Middle frontal gyrus (tissue), 1 donor: ENCODE data around the gene IRS4.
A peak's percentile ranks its signal among the peaks of the same experiment; 100 is the strongest.

Source experiments
- DNase-seq: peaks from one replicate; pipeline ENCODE4 v3.0.0-alpha.2; 2015; ENCODE audit warnings: low spot score; ENCODE audit errors: extremely low spot score

Gene IRS4

GRCh38 chrX:108736509-108737479 is at the start of gene IRS4:
IRS4 (minus strand) TSS chrX:108736563.
- DNase-seq, result no peak

DNA sequence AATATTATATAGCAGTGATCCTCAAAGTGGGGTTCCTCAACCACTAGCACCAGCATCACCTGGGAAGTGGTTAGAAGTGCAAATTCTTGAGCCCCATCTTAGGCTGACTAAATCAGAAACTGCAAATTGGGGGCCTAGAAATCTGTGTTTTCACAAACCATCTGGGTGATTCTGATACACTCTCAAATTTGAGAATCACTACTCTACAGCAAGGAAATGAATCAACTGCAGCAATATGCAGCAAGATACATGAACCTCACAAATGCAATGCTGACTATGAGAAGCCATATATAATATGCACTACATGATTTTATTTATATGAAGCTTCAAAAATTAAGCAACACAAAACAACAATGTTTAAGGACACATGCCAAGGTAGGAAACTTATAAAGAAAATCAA is 36.2 kb upstream of the IRS4 start:
- DNase-seq, result no peak

DNA sequence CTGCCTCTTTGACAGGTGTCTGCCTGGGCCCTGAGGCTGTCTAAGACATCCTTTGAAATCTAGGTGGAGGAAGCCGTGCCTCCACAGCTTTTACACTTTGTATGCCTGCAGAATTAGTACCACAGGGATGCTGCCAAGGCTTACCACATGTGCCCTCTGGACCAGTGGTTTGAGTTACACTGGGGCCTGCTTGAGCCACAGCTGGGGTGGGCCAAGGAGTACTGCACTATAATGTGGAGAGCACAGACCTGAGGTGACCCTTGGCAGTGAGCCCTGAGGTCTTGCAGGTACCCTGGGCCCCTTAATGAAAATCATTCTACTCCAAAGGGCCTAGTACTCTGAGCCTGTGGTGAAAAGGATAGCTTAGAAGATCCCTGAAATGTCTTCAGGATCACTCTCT is 27.2 kb upstream of the IRS4 start:
- no peak for DNase-seq

DNA sequence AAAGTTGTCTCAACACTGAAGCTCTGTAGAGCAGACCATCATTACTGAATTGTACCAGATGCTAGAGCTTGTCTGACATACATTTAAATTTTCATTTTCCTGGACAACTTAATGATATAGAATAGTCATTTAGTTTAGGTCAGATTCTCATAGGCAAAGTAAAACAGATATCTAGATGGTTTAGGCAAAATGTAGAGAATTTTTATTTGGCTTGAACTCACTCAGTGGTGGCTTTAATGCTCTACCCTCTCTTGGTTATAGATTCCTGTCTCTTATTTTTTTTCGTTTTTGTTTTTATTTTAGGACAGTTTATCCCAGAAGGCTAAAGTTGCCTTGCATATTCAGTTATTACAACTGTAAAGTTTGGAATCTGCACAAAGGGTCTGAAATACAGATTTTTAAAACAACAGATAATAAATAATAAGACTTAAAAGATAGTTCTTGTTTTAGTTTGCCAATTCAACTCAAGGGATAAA is 4.0 kb upstream of the IRS4 start:
- DNase-seq, result no peak

GRCh38 chrX:108737754-108738153 is 1.4 kb upstream of the IRS4 start:
- DNase-seq, result no peak

- no peak for DNase-seq
Measured at GRCh38 chrX:108735679-108736508, 469 bp downstream of the IRS4 start.

DNA sequence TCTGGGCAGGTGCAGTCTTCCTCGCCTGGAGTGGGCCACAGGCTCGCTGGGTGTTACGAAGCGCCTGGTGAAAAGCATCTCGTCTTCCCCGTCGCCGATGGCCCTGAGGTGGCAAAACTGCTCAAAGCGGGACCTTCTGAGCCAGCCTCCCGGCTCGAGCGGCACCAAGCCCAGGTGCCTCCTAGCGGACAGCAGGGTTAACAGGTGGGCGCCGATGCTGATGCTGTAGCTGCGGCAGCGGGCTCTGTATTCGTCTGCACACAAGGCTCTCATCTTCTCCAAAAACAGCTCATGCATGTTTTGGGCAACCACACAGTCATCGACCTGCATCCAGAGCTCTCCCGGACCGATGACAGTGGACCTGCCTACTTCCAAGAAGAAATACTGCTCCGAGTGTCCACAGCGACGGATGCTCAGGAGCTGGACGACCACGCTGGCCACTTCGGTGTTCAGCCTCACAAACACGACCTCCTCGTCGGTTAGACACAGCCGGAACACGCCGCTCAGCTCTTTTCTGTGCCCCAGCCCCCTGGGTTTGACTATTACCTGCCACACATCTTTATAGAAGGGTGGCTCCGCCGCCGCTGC is 1.2 kb downstream of the IRS4 start:
- DNase-seq, result no peak

DNA sequence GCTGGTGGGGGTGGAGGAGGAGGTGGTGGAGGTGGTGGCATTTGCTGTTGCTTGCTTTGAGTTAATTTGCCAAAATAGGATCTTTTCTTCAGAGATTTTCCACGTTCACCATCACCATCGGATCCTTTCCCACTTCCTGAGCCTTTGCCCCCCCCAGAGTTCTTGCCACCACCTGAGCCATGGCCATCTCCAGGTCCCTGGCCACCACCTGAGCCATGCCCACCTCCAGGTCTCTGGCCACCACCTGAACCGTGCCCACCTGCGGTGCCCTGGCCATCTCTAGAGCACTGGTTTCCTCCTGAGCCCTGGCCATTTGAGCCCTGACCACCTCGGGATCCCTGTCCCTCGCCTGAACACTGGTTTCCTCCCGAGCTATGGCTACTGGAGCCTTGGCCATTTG is 1.9 kb downstream of the IRS4 start:
- no peak for DNase-seq

- DNase-seq, result no peak
Measured at GRCh38 chrX:108732630-108733321, 3.6 kb downstream of the IRS4 start.

DNA sequence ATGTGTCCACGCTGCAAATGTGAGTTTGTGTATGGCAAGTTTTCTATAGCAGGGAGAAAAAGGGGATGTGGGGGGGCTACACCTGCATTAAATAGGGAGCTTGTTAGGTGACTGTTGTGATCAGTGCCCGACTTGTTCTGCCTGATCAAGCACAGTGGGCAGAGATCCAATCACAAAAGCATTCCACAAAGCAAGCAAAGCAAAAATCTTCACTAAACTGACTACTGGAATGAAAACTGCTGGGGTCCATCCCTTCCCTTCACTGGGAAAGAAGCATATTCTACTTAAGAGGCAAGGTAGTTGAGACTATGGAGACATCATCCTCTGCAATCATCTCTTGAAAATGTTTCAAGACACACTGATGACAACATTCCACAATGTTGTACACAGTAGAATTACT is 5.2 kb downstream of the IRS4 start:
- DNase-seq, result no peak

DNA sequence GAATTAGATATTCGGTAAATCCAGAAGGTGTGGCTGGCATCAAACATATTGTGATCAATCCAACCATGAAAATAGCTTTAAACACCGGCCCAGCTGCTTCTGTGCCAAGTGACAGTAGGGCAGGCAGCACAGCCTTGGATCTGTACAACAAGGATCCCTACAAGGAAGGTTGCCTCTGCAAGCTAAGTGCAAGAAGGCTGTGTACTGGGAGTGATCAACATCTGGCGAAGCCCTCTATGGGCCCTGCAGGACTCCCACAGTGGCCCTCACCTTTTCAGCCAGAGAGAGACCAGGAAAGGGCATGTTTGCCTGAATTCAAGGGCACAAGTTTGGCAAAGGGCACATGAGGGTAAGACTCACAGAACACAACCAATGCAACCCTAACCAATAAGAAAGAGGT is 9.6 kb downstream of the IRS4 start:
- DNase-seq, result no peak

- DNase-seq, result no peak
Measured at GRCh38 chrX:108722561-108722960, 13.8 kb downstream of the IRS4 start.

DNA sequence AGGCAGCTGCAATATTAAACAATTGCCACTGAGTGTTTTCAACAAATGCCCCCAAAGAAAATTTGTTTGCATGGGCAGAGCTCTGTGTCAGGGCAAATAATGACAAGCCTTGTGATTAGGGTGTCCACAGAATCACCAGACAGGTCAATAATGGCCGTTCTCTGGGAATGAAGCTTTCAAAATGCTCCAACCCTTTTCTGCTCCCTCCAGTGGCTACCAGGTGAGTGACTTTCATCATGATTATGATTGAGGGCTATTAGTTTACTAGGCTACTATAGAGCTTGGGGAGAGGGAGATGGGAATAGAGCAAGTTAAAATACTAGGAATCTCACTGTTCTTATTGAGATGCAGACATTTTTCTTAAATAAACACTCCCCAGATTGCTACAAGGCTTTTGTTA is 23.5 kb downstream of the IRS4 start:
- no peak for DNase-seq

DNA sequence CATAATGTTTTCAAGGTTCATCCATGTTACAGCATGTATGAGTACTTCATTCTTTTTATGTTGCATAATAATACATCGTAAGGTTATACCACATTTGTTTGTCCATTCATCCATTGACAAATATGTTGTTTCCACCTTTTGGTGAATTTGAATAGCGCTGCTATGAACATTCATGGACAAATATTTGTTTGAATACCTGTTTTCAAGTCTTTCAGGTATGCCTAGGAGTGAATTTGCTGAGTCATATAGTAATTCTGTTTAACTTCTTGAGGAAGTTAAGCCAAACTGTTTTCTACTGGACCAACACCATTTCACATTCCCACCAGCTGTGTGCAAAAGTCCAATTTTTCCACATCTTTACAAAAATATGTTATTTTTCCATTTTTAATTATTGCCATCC is 31.5 kb downstream of the IRS4 start:
- no peak for DNase-seq

GRCh38 chrX:108702530-108702929 is 33.8 kb downstream of the IRS4 start:
- no peak for DNase-seq

DNA sequence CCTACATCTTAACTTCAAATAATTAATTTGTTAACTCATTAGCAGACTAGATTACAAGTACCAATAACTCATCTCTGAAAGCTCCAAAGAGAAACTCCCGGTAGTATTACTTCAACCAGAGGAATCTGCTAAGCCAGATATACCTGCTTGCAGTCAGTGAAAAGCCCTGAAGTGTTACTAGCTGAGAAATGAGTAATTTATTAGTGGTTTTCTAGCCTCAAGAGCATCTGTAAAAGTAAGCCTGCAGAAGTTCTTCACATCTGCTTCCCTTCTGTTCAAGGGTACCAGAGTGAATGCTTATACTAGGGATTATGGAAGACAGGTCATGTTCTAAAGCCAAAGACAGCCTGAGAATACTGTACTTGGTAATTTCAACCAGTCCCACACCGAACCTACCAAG is 34.7 kb downstream of the IRS4 start:
- DNase-seq, result no peak

DNA sequence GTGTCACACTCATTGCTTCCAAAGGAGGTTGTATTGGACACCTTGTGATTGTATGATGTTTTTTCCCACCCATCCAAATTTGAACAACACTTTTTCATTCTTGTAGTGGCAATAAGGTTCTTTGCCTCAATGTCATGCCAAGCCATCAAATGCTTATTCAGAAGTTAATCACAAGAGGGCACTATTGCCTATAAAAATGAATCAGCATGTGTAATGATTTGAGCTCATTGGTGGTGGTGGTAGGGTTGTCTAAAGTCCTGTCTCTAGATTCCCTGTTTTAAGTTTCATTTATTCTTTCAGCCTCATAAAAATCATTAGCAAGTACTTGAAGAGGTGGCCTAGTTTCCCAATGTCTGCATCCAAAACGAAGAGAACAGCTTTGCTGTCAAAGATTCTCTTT is 37.0 kb downstream of the IRS4 start:
- DNase-seq, result peak; percentile 33

GRCh38 chrX:108696690-108697089 is 39.7 kb downstream of the IRS4 start:
- no peak for DNase-seq
